ENCODE results near the gene FAM167B. TPM values are rescaled to one million over a fixed set of nuclear protein-coding genes. Genes with fewer than 3 reads are reported as not detected.

The FAM167B gene
- total RNA-seq, 2 experiments from 2014 or later: 0.78 to 0.90 TPM

GRCh38 chr1:32228771-32229170, 18.3 kb upstream of the FAM167B start:
- Mint-ChIP-seq H3K27me3 (ENCODE audit: low read depth) (no peaks in the 10 kb centered on the region), H3K9me3 (ENCODE audit: insufficient read depth) (no peaks in the 10 kb centered on the region), H3K4me1 (ENCODE audit: low read depth) (peaks cover 7% of the 10 kb centered on the region), H3K36me3 (ENCODE audit: low read depth) (peaks cover 50% of the 10 kb centered on the region), H3K27ac (no peak overlapping the region), H3K4me3 (no peak overlapping the region)
- CTCF ChIA-PET: interaction anchor here (1.2 to 2.2 kb wide), 5 partner anchors 11 to 144 kb away, joined by 3 to 11 read pairs (median 4); partner anchors contain the start of gene FAM167B
- no peak for DNase-seq
- POLR2A ChIA-PET: interaction anchor here (0.6 to 1.1 kb wide), 3 partner anchors 21 to 23 kb away, joined by 3 to 6 read pairs (median 3); partner anchors contain the start of genes IQCC and LCK
- ATAC-seq: no peak

GRCh38 chr1:32231843-32232432, 15.1 kb upstream of the FAM167B start:
- no peaks in the 10 kb centered on the region for H3K9me3 Mint-ChIP-seq (ENCODE audit: insufficient read depth)
- ChIA-PET POLR2A (interaction anchor here (0.7 to 0.9 kb wide), 2 partner anchors 9 to 18 kb away, joined by 3 to 6 read pairs; no protein-coding TSS in a partner anchor), CTCF (interaction anchor here (2.2 kb wide), 1 partner anchor 17 kb away, joined by 7 read pairs; no protein-coding TSS in a partner anchor)
- ATAC-seq: no peak
- H3K4me3 Mint-ChIP-seq: no peak overlapping the region
- peaks cover 35% of the 10 kb centered on the region for H3K36me3 Mint-ChIP-seq (ENCODE audit: low read depth)
- H3K27me3 Mint-ChIP-seq (ENCODE audit: low read depth): no peaks in the 10 kb centered on the region
- no peak overlapping the region for H3K27ac Mint-ChIP-seq
- H3K4me1 Mint-ChIP-seq (ENCODE audit: low read depth): no peaks in the 10 kb centered on the region
- no peak for DNase-seq

- Mint-ChIP-seq H3K27ac (no peak overlapping the region), H3K36me3 (ENCODE audit: low read depth) (peaks cover 29% of the 10 kb centered on the region), H3K9me3 (ENCODE audit: insufficient read depth) (no peaks in the 10 kb centered on the region), H3K4me3 (no peak overlapping the region), H3K4me1 (ENCODE audit: low read depth) (no peaks in the 10 kb centered on the region), H3K27me3 (ENCODE audit: low read depth) (no peaks in the 10 kb centered on the region)
- ChIA-PET POLR2A (interaction anchor here (0.9 kb wide), 1 partner anchor 17 kb away, joined by 3 read pairs; no protein-coding TSS in a partner anchor), CTCF (interaction anchor here (2.2 kb wide), 1 partner anchor 16 kb away, joined by 7 read pairs; no protein-coding TSS in a partner anchor)
- DNase-seq (no peak), ATAC-seq (no peak)
These were observed 14.3 kb upstream of the FAM167B start for GRCh38 chr1:32232558-32233304.

GRCh38 chr1:32234792-32235191, 12.2 kb upstream of the FAM167B start:
- ChIA-PET CTCF (interaction anchor here (2.6 kb wide), 1 partner anchor 14 kb away, joined by 15 read pairs; no protein-coding TSS in a partner anchor), POLR2A (interaction anchor here (1.1 to 1.2 kb wide), 2 partner anchors 16 to 101 kb away, joined by 3 to 4 read pairs; partner anchors contain the start of genes LCK and MARCKSL1)
- peaks cover 14% of the 10 kb centered on the region for H3K36me3 Mint-ChIP-seq (ENCODE audit: low read depth)
- no peak overlapping the region for H3K4me3 Mint-ChIP-seq
- no peaks in the 10 kb centered on the region for H3K27me3 Mint-ChIP-seq (ENCODE audit: low read depth)
- ATAC-seq: no peak
- DNase-seq: no peak
- H3K9me3 Mint-ChIP-seq (ENCODE audit: insufficient read depth): no peaks in the 10 kb centered on the region
- H3K4me1 Mint-ChIP-seq (ENCODE audit: low read depth): no peaks in the 10 kb centered on the region
- no peak overlapping the region for H3K27ac Mint-ChIP-seq

GRCh38 chr1:32239337-32239736, 7.7 kb upstream of the FAM167B start:
- Mint-ChIP-seq H3K36me3 (ENCODE audit: low read depth) (peaks cover 2% of the 10 kb centered on the region), H3K27ac (no peak overlapping the region), H3K27me3 (ENCODE audit: low read depth) (no peaks in the 10 kb centered on the region), H3K9me3 (ENCODE audit: insufficient read depth) (no peaks in the 10 kb centered on the region), H3K4me1 (ENCODE audit: low read depth) (peaks cover 28% of the 10 kb centered on the region), H3K4me3 (peak overlapping the region; percentile 82)
- CTCF ChIA-PET: interaction anchor here (0.6 to 4.4 kb wide), 5 partner anchors 11 to 23 kb away, joined by 3 to 66 read pairs (median 8); partner anchors contain the start of gene LCK
- ATAC-seq (no peak), DNase-seq (no peak)
- POLR2A ChIA-PET: interaction anchor here (0.5 to 6.3 kb wide), 4 partner anchors 10 to 24 kb away, joined by 3 to 71 read pairs (median 8); partner anchors contain the start of genes EIF3I, LCK and TMEM234

- ATAC-seq (no peak), DNase-seq (no peak)
- H3K4me1 Mint-ChIP-seq (ENCODE audit: low read depth): peaks cover 28% of the 10 kb centered on the region
- H3K4me3 Mint-ChIP-seq: peak overlapping the region; percentile 82
- no peaks in the 10 kb centered on the region for H3K27me3 Mint-ChIP-seq (ENCODE audit: low read depth)
- H3K27ac Mint-ChIP-seq: no peak overlapping the region
- H3K36me3 Mint-ChIP-seq (ENCODE audit: low read depth): peaks cover 2% of the 10 kb centered on the region
- ChIA-PET CTCF (interaction anchor here (0.6 to 4.4 kb wide), 6 partner anchors 11 to 82 kb away, joined by 3 to 66 read pairs (median 9); partner anchors contain the start of gene LCK), POLR2A (interaction anchor here (0.5 to 6.3 kb wide), 7 partner anchors 10 to 151 kb away, joined by 3 to 71 read pairs (median 3); partner anchors contain the start of genes EIF3I, LCK and TMEM234)
- H3K9me3 Mint-ChIP-seq (ENCODE audit: insufficient read depth): no peaks in the 10 kb centered on the region
These were observed 7.3 kb upstream of the FAM167B start for GRCh38 chr1:32239790-32240139.

- H3K9me3 Mint-ChIP-seq (ENCODE audit: insufficient read depth): no peaks in the 10 kb centered on the region
- peak overlapping the region; percentile 72 for H3K27ac Mint-ChIP-seq
- no peaks in the 10 kb centered on the region for H3K27me3 Mint-ChIP-seq (ENCODE audit: low read depth)
- peak overlapping the region; percentile 82 for H3K4me3 Mint-ChIP-seq
- ATAC-seq (peak; percentile 76), DNase-seq (peak; percentile 62)
- ChIA-PET POLR2A (interaction anchor here (0.5 to 6.3 kb wide), 12 partner anchors 9 to 151 kb away, joined by 3 to 71 read pairs (median 3); partner anchors contain the start of genes EIF3I, HDAC1, LCK and MARCKSL1), CTCF (interaction anchor here (0.6 to 4.4 kb wide), 11 partner anchors 10 to 82 kb away, joined by 3 to 66 read pairs (median 6); partner anchors contain the start of genes HDAC1 and LCK)
- peaks cover 2% of the 10 kb centered on the region for H3K36me3 Mint-ChIP-seq (ENCODE audit: low read depth)
- peaks cover 28% of the 10 kb centered on the region for H3K4me1 Mint-ChIP-seq (ENCODE audit: low read depth)
These were observed 6.7 kb upstream of the FAM167B start for GRCh38 chr1:32240140-32240951.

GRCh38 chr1:32241001-32241763, 5.8 kb upstream of the FAM167B start:
- H3K4me1 Mint-ChIP-seq (ENCODE audit: low read depth): peaks cover 30% of the 10 kb centered on the region
- ChIA-PET CTCF (interaction anchor here (0.5 to 4.4 kb wide), 11 partner anchors 9 to 132 kb away, joined by 3 to 66 read pairs (median 6); partner anchors contain the start of genes HDAC1 and LCK), POLR2A (interaction anchor here (0.8 to 6.3 kb wide), 9 partner anchors 9 to 95 kb away, joined by 3 to 71 read pairs (median 3); partner anchors contain the start of genes EIF3I, HDAC1, LCK and MARCKSL1)
- H3K27ac Mint-ChIP-seq: peak overlapping the region; percentile 72
- no peaks in the 10 kb centered on the region for H3K27me3 Mint-ChIP-seq (ENCODE audit: low read depth)
- ATAC-seq (peak; percentile 77), DNase-seq (peak; percentile 50)
- H3K4me3 Mint-ChIP-seq: peak overlapping the region; percentile 82
- no peaks in the 10 kb centered on the region for H3K9me3 Mint-ChIP-seq (ENCODE audit: insufficient read depth)
- H3K36me3 Mint-ChIP-seq (ENCODE audit: low read depth): peaks cover under 1% of the 10 kb centered on the region

GRCh38 chr1:32242341-32242851, 4.6 kb upstream of the FAM167B start:
- Mint-ChIP-seq H3K27me3 (ENCODE audit: low read depth) (no peaks in the 10 kb centered on the region), H3K9me3 (ENCODE audit: insufficient read depth) (no peaks in the 10 kb centered on the region), H3K4me1 (ENCODE audit: low read depth) (peaks cover 42% of the 10 kb centered on the region), H3K36me3 (ENCODE audit: low read depth) (no peaks in the 10 kb centered on the region), H3K27ac (peak overlapping the region; percentile 39), H3K4me3 (peak overlapping the region; percentile 3)
- ChIA-PET POLR2A (interaction anchor here (0.8 to 6.3 kb wide), 2 partner anchors 7 to 16 kb away, joined by 4 to 71 read pairs; partner anchors contain the start of gene LCK), CTCF (interaction anchor here (0.8 to 4.0 kb wide), 3 partner anchors 19 to 130 kb away, joined by 3 to 32 read pairs (median 3); no protein-coding TSS in a partner anchor)
- no peak for ATAC-seq
- no peak for DNase-seq

GRCh38 chr1:32247452-32247851, 430 bp downstream of the FAM167B start:
- H3K9me3 Mint-ChIP-seq (ENCODE audit: insufficient read depth): no peaks in the 10 kb centered on the region
- H3K4me3 Mint-ChIP-seq: peak overlapping the region; percentile 63
- ATAC-seq (no peak), DNase-seq (no peak)
- H3K27me3 Mint-ChIP-seq (ENCODE audit: low read depth): no peaks in the 10 kb centered on the region
- POLR2A ChIA-PET: interaction anchor here (0.6 to 2.2 kb wide), 3 partner anchors 50 to 404 kb away, joined by 3 to 7 read pairs (median 4); partner anchors contain the start of genes RBBP4 and TXLNA
- peaks cover 54% of the 10 kb centered on the region for H3K4me1 Mint-ChIP-seq (ENCODE audit: low read depth)
- peak overlapping the region; percentile 95 for H3K27ac Mint-ChIP-seq
- CTCF ChIA-PET: interaction anchor here (1.0 to 6.1 kb wide), 22 partner anchors 8 to 115 kb away, joined by 3 to 66 read pairs (median 10); partner anchors contain the start of genes CCDC28B, EIF3I, HDAC1 and IQCC
- H3K36me3 Mint-ChIP-seq (ENCODE audit: low read depth): peaks cover 16% of the 10 kb centered on the region
